Upper lobe of left lung (tissue), 6 donors: ENCODE data around the gene SELENOW. TPM values are rescaled to one million over a fixed set of nuclear protein-coding genes. Genes with fewer than 3 reads are reported as not detected.
A peak's percentile ranks its signal among the peaks of the same experiment; 100 is the strongest.
"Not testable (repeated sequence)": the region's sequence is repeated elsewhere in the genome, so short reads cannot be mapped to it uniquely, and the experiment has no call there.

ENCODE experiments used
- ATAC-seq, 2 donors: fragments of 200-7000 bp; cut with Tn5 transposase; one replicate each; pipeline ENCODE4 v1.9.1; 2022; ENCODE audit warnings: mild to moderate bottlenecking in 2 of 2, moderate library complexity in 2 of 2; ENCODE audit not compliant: low FRiP score in 2 of 2
- DNase-seq, 2 donors: peaks; one replicate each; pipeline ENCODE4 v3.0.0-alpha.2; 2019 to 2020
- H3K27ac ChIP-seq, 4 donors: fragments of 200-600 bp; sonication (generic); one replicate each; pipeline ENCODE4 v1.5.1; 2016 to 2019
- H3K27me3 ChIP-seq, 4 donors: fragments of 200-600 bp; sonication (generic); one replicate each; pipeline ENCODE4 v1.5.1; 2017 to 2019
- H3K36me3 ChIP-seq, 4 donors: fragments of 200-600 bp; sonication (generic); one replicate each; pipeline ENCODE4 v1.5.1; 2016 to 2019
- H3K4me1 ChIP-seq, 4 donors: fragments of 200-600 bp; sonication (generic); one replicate each; pipeline ENCODE4 v1.5.1; 2018 to 2019
- H3K4me3 ChIP-seq, 4 donors: fragments of 200-600 bp; sonication (generic); one replicate each; pipeline ENCODE4 v1.5.1; 2017 to 2019; ENCODE audit warnings: mild to moderate bottlenecking in 2 of 4, moderate library complexity in 1 of 4
- H3K9me3 ChIP-seq, 4 donors: fragments of 200-600 bp; sonication (generic); one replicate each; pipeline ENCODE4 v1.5.1; 2018 to 2019
- EP300 ChIP-seq, 4 donors: sonication (generic); formaldehyde crosslinking; IDR thresholded peaks; one replicate each; pipeline ENCODE4 v1.5.1; 2017; ENCODE audit warnings: antibody characterized with exemption in 4 of 4, control low read depth in 2 of 4
- POLR2A ChIP-seq, 4 donors: fragments of 450-650 bp; IDR thresholded peaks; one replicate each; pipeline ENCODE4 v1.5.1; 2016 to 2017; ENCODE audit warnings: antibody characterized with exemption in 4 of 4, mild to moderate bottlenecking in 2 of 4
- POLR2AphosphoS5 ChIP-seq, 2 donors: sonication (generic); formaldehyde crosslinking; IDR thresholded peaks; one replicate each; pipeline ENCODE4 v1.5.1; 2017; ENCODE audit warnings: antibody characterized with exemption in 2 of 2
- WGBS, 2 donors: methylation state at CpG; one replicate each; pipeline ENCODE4 v1.1.5; 2017 to 2018; 5-methylcytosine and 5-hydroxymethylcytosine counted together
- total RNA-seq, 6 donors: library from RNA; depleted of rRNA in 4 of 6; stranded (reverse); fragments of >200 nt in 4 of 6; gene quantifications; one replicate each; pipeline versions ENCODE4 v1.1.0 to v1.2.1, GENCODE V29; 2016 to 2021
- TF ChIP-seq, protein P1 (sequence below), 6 experiments: fragments of 450-650 bp in 4 of 6; fragments of 200-600 bp in 2 of 6; sonication (generic) in 2 of 6; IDR thresholded peaks; one replicate each; pipeline ENCODE4 v1.5.1; 2016 to 2019; ENCODE audit warnings: antibody characterized with exemption in 6 of 6
- donor health status: DM: no; HTN: no; CAD: no; lungs with moderate emphysema.
- donor health status: DM: no; HTN: yes; CAD: no; lungs with severe emphysema.

The SELENOW gene
- total RNA-seq, 6 donors from 2014 or later: 194 to 455 (median 325) TPM

DNA sequence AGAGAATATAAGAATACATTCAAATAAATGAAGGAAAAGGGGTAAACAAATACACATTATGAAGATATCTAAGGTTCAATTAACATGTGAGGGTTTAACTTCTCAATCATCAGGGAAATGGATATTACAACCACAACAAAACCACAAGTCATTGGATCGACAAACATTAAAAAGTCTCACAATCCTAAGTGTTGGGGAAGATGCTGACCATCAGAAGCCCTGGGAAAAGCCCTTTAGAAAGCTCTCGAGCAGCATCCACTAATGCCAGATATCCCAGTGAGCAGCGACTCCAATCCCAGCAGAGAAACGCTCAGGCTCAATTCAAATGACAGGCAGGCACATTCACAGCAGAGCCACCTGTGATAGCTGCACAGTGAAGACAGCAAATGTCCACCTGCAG lies 22.8 kb downstream of the SELENOW start:
- no peak for ATAC-seq
- 92 to 94% methylated on average over 4 of the region's 4 CpGs for WGBS, 2 donors
- no peak overlapping the region for H3K27ac ChIP-seq
- no peaks in the 10 kb centered on the region for H3K36me3 ChIP-seq
- no peak for DNase-seq
- H3K4me1 ChIP-seq: no peaks in the 10 kb centered on the region
- H3K9me3 ChIP-seq: no peaks in the 10 kb centered on the region
- H3K27me3 ChIP-seq: no peaks in the 10 kb centered on the region
- TF ChIP-seq, protein P1, sequence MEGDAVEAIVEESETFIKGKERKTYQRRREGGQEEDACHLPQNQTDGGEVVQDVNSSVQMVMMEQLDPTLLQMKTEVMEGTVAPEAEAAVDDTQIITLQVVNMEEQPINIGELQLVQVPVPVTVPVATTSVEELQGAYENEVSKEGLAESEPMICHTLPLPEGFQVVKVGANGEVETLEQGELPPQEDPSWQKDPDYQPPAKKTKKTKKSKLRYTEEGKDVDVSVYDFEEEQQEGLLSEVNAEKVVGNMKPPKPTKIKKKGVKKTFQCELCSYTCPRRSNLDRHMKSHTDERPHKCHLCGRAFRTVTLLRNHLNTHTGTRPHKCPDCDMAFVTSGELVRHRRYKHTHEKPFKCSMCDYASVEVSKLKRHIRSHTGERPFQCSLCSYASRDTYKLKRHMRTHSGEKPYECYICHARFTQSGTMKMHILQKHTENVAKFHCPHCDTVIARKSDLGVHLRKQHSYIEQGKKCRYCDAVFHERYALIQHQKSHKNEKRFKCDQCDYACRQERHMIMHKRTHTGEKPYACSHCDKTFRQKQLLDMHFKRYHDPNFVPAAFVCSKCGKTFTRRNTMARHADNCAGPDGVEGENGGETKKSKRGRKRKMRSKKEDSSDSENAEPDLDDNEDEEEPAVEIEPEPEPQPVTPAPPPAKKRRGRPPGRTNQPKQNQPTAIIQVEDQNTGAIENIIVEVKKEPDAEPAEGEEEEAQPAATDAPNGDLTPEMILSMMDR (IDR thresholded peaks at IDR 0.05): no peak
- TF ChIP-seq POLR2A (IDR thresholded peaks at IDR 0.05): no peak
- no peak for TF ChIP-seq EP300 (IDR thresholded peaks at IDR 0.05)
- no peak for TF ChIP-seq POLR2AphosphoS5 (IDR thresholded peaks at IDR 0.05)
- no peak overlapping the region for H3K4me3 ChIP-seq

DNA sequence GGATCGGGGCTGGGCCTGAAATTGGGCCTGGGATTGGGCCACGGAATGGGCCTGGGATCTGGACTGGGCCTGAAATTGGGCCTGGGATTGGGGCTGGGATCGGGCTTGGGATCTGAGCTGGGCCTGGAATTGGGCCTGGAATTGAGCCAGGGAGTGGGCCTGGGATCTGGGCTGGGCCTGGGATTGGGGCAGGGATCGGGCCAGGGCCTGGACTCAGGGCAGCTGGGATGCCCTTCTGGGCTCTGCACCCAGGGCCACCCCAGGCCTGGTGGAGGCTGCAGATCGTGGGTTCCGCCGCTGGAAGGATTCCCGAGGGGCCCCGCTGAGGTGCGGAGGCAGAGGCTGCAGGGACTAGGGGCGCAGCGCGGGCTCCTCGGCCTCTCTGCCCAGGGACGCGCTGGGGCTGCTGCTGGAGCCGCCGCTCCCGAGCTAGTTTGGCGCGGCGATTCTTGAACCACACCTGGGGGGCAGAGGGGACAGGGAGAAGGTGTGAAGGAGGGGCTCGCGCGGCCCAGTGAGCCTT lies 24.1 kb downstream of the SELENOW start:
- Histone ChIP-seq H3K9me3 (no peaks in the 10 kb centered on the region), H3K27me3 (no peaks in the 10 kb centered on the region), H3K27ac (no peak overlapping the region), H3K36me3 (no peaks in the 10 kb centered on the region), H3K4me3 (no peak overlapping the region), H3K4me1 (no peaks in the 10 kb centered on the region)
- DNase-seq (peak in 1 of 2 donors; percentile 72), ATAC-seq (no peak)
- TF ChIP-seq, protein P1 (IDR thresholded peaks at IDR 0.05): no peak
- TF ChIP-seq EP300 (IDR thresholded peaks at IDR 0.05) (no peak), POLR2A (IDR thresholded peaks at IDR 0.05) (no peak), POLR2AphosphoS5 (IDR thresholded peaks at IDR 0.05) (no peak)
- 88 to 90% methylated on average over 7 to 25 of the region's 25 CpGs for WGBS, 2 donors

DNA sequence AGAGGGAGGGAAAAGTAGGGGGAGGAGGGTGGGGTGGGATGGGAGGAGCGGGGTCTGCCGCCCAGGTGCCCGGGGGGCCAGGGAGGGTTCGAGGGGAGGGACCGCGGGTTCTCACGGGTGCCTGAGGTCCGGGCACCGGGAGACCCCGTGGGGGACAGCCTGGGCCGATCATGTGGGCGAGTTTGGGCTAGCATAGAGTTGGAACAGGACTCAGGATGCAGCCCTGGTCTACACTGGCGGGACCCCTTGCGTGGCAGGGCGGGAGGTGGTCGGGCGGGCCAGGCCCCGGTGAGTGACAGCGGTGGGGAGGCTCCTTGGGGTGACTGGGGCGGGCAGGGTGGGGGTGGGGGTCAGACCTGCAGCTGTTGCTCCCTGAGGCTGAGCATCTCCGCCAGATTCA lies 24.6 kb downstream of the SELENOW start:
- not testable (repeated sequence) for H3K27ac ChIP-seq, H3K9me3 ChIP-seq, H3K4me3 ChIP-seq, H3K27me3 ChIP-seq, H3K36me3 ChIP-seq, H3K4me1 ChIP-seq, ATAC-seq, DNase-seq
- 80 to 82% methylated on average over 11 to 19 of the region's 21 CpGs for WGBS, 2 donors

DNA sequence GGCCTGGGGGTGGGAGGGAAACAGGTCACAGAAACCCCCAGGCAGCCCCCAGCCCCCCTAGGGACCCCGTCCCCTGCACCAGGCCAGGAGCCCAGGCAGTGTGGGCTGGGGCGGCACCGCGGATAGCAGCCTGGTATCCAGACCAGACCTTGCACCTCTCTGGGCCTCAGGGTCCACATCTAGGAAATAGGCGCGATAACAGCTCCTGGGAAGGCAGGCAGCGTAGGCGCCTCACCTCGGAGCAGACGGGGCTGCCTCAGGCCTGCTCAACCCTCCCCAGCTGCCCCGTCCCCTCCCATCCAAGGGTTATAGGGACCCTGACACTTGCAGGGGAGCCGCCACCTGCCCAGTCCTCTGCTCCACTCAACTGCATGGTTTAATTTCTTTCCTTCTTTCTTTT lies 25.2 kb downstream of the SELENOW start:
- H3K36me3 ChIP-seq, DNase-seq, H3K4me3 ChIP-seq, H3K27me3 ChIP-seq, H3K27ac ChIP-seq, H3K9me3 ChIP-seq, H3K4me1 ChIP-seq: not testable (repeated sequence)
- peak; percentile 29 to 56 for ATAC-seq
- no CpG with 5 or more reads among the region's 12 CpGs for WGBS, 2 donors

DNA sequence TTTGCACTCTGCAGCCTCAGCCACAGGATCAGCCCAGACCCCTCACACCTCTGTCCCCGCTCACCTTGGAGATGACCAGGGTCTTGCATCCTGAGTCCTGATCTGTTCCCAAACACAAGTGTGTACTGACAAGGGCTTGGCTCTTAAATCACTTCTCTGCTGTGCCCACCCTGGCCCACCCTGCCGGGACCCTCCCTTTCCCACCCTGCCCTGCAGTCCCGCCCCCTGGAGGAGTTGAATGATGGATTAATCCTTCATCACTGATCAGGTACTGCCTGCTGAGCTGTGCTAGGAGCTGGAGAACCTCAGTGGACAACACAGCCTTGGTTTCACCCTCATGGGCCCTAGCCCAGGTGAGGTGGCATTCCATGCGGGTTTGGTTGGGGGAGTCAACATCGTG lies 25.9 kb downstream of the SELENOW start, which contains the start of gene TPRX1:
TPRX1 (minus strand) TSS at position 101 of the 400 bp plus-strand sequence; CDS start at position 89, 12 bp downstream.
- not testable (repeated sequence) for H3K9me3 ChIP-seq, H3K4me1 ChIP-seq, H3K4me3 ChIP-seq, H3K27ac ChIP-seq, H3K36me3 ChIP-seq, DNase-seq, H3K27me3 ChIP-seq
- WGBS, 2 donors: 80% methylated on average over 4 of the region's 5 CpGs; no CpG with 5 or more reads in 1 of the 2 donors
- peak in 1 of 2 donors; percentile 10 for ATAC-seq

DNA sequence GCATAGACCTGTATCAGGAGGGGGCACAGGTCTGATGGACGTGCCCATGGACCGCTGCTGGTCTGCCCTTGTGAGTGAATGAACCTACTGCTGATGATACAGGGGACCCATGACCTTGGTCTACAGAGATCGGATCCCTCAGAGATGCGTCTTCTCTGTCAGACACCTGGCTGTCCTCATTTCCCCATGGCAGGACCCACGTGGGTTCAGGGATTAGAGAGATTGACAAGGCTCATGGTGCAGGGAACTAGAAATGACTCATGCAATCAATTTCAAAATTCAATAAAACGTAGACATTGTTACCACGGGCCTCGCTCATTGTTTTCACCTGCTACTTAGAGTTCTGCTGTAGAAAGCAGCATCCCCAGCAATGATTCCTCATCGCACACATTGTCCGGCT lies 26.8 kb downstream of the SELENOW start:
- 82% methylated on average over 10 of the region's 10 CpGs for WGBS, 2 donors
- Histone ChIP-seq H3K4me1 (no peaks in the 10 kb centered on the region), H3K36me3 (no peaks in the 10 kb centered on the region), H3K27me3 (no peaks in the 10 kb centered on the region), H3K4me3 (no peak overlapping the region), H3K9me3 (no peaks in the 10 kb centered on the region), H3K27ac (no peak overlapping the region)
- no peak for DNase-seq
- no peak for ATAC-seq
- TF ChIP-seq, protein P1 (IDR thresholded peaks at IDR 0.05): no peak
- no peak for TF ChIP-seq EP300 (IDR thresholded peaks at IDR 0.05)
- TF ChIP-seq POLR2A (IDR thresholded peaks at IDR 0.05): no peak
- TF ChIP-seq POLR2AphosphoS5 (IDR thresholded peaks at IDR 0.05): no peak
